GM19099 (cell line): ENCODE measurements around the gene TCERG1L.

Experiments used
- POLR2A ChIP-seq: IDR thresholded peaks from 3 replicates; pipeline ENCODE4 v1.6.1; 2011; ENCODE audit warnings: low read depth; ENCODE audit not compliant: insufficient read length; ENCODE audit errors: extremely low read depth

The TCERG1L gene

DNA sequence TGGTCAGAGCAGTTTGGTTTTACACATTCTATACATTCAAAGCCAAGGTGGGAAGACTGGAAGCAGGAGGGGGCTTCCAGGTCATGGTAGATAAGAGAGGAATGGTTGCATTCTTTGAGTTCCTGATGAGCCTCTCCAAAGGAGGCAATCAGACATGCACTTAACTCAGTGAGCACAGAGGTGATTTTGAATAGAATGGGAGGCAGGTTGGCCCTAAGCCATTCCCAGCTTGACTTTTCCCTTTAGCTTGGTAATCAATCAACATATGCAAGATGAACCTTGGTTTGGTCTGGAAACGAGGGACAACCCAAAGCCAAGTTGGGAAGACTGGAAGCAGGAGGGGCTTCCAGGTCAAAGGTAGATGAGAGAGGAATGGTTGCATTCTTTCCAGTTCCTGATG is 31.4 kb downstream of the TCERG1L start:
- no peak for TF ChIP-seq POLR2A

- TF ChIP-seq POLR2A = no peak
Observed at GRCh38 chr10:131279516-131279915, 32.0 kb downstream of the TCERG1L start.

DNA sequence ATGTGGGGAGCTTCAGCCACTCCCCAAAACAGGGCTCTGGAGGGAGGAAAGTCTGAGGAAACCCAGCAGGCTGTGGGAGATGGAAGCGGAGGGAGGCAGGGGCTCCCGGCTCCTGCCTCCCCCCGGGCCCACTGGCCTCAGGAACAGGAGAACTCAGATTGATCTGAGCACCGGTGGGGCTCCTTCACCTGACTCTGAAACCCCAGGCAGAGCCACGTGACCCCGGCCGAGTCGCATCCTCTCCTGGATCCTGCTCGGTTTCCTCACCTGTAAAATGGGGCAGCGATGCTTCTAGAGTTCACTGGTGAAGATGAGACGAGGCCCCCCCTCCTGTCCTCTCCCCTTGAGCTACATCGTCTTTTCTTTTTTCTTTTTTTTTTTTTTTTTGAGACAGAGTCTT is 33.6 kb downstream of the TCERG1L start:
- TF ChIP-seq POLR2A = no peak

DNA sequence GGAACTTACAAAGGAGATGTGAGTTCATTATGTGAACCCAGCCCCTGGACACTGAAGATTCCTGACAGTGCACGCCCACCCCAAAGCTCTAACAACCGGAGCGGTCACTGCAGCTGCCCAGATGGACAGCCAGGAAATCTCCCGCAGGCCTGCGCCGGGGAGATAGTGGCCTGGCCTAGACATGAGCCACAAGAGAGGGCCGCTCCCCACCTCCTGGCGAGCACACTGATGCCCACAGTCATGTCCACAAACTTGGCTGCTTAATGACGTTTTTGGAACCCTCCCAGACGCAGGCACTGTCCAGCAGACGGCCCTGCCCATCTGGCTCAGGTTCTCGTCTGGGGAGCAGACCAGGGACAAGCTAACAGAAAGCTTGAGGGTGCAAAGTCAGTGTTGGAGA is 34.2 kb downstream of the TCERG1L start:
- TF ChIP-seq POLR2A = no peak

GRCh38 chr10:131275691-131276090 is 35.8 kb downstream of the TCERG1L start:
- TF ChIP-seq POLR2A = no peak

DNA sequence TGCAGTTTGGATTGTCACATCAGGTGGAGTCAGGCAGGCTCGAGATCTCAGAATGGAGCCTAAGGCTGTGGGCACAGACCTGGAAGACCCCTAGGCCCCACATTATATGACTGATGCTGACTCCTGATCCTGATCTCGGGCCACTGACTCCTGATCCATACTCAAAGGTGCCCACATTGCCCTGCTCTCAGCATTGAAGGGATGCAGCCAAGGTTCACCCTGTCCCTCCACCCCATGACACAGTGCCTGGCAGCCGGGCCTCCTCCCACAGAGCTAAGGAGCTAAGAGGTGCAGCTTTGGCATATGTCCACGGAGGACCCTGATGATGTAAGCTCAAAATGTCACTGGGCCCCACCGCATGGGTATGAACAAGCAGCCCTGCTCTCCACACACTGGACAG is 36.6 kb downstream of the TCERG1L start:
- no peak for TF ChIP-seq POLR2A

GRCh38 chr10:131274133-131274880 is 37.2 kb downstream of the TCERG1L start:
- TF ChIP-seq POLR2A = no peak

DNA sequence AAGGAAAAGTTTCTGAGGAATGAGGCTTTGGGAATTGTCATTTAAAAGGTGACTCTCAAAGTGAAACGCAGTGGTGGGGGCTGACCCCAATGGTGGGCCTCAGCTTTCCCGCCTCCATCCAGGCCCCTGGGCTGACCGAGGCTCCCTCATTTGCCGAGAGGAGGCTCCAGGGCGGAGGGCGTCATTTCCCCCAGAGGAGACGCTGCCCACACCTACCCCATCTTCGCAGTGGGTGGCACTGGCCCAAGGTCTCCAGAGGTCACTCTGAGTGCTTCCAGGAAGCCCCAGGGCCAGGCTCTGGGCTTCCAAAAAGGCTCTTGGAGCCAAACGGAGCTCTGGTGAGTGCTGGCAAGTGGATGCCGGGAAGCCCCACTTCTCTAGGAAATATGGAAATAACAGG is 38.0 kb downstream of the TCERG1L start:
- TF ChIP-seq POLR2A = no peak

DNA sequence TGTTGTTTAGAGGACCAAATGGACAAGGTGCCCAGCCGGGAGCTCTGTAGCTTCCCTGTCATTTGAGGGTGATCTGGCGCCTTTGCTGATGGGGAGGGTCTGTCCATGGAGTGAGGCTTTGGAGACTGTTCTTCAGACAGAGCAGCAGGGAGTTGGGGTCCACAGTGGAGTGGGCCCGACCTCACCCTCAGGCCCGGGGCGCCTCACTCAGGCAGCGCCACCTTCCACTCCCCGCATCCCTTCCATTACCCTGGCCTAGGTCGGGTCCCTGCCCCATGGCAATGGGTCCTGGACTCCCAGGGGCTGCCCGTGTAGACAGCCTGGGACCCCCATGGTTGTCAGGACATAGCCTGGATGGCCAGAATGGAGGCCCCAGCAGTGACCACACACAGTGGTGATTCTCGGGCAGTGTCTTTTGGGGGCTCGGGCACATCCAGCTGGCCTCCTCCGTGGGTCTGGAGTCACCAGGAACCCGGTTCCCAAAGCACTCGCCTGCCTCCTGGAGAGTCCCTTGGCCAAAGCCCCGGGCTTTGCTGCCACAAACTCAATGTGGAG is 38.5 kb downstream of the TCERG1L start:
- no peak for TF ChIP-seq POLR2A

DNA sequence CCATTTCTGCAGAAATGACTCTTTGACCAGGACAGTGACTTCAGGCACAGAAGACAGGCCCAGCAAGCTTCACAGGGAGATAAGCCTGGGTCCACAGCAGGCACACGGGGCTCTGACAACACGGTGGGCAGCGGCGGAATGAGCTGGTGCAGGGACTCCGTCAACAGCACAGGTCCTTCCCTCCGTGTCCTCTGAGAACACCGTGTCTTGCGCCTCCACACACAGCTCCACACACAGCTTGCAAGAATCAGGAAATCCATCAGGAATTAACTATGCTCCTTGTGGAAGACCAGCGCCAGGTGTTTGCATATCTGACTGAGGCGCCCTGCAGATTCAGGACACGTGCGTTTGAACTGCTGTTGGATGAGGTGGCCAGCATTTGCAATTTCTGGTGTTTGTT is 39.6 kb downstream of the TCERG1L start:
- TF ChIP-seq POLR2A = no peak

- no peak for TF ChIP-seq POLR2A
Observed at GRCh38 chr10:131271195-131271880, 40.2 kb downstream of the TCERG1L start.

DNA sequence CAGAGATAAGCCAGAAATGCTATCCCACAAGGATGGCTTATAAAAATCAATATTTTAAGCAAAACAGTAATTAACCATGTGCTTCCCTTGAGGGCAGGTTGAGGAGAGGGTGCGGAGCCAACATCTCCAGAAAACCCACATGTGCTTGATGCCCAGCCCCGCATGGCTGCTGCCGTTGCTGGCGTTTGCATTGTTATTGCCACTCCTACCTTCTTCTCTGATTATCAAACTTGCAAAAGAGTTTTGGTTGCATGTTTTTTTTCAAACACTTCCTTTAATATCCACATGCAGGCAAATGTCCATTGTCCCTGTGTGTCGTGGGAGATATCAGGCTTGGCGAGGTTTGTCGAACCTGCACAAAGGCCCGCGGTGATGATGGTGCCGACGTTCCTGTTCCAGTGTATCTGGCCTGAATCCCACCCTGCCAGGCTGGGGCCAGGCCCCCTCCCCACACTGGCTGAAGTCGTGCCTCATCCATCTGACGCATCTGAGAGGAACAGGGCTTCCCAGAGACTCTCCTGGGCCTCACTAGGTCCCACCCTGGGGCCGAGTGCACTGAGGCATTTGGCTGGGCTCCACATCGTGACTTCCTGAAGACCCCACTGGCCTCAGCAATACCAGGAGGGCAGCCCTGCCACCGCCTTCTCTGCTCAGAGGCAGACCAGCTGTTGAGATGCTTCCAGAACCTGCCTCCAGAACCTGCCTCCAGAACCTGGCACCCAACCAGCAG is 40.9 kb downstream of the TCERG1L start:
- TF ChIP-seq POLR2A = no peak

DNA sequence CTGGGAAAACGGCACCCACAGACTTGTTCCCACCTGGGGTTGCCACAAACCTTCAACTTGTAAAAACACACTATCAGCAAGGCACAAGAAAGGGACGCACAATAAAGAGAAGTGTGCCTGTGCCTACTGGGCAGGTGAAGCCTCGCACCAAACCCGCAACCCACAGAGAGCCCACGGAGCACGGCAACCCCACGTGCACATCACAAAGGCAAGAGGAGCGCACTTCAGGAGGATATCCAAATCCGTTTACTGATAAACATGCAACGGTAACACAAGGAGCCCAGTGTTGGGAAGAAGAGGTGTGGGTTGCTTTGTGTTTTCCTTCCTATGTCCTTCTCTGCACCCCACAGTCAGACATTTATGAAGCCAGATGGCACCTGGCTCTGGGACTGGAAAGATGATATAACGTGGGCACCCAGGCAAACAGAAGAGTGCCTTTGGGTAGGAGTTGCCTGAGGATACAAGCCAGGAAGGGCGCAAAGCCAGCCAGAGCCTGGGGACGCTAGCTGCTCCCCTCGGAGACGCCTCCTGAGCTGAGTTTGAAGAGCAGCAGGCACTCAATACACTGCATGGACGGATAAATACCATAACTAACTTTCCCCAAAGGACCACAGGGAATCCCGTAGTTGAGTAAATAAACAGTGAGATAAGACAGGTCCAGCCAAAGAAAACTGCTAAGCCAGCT is 41.6 kb downstream of the TCERG1L start:
- no peak for TF ChIP-seq POLR2A

DNA sequence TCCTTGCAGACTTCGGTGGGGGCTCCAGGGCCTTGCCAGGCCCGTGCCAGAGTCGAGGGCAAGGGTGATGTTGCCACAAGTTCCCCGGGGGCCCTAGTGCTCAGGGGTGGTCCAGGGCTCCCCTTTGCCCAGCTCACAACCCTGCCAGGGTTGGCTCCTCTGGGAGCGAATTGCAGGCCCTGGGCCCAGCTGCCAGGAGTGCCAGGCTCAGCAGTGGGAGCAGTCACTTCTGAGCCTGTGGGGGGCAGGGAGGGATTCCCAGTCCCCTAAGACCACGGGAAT is 43.8 kb downstream of the TCERG1L start:
- no peak for TF ChIP-seq POLR2A

DNA sequence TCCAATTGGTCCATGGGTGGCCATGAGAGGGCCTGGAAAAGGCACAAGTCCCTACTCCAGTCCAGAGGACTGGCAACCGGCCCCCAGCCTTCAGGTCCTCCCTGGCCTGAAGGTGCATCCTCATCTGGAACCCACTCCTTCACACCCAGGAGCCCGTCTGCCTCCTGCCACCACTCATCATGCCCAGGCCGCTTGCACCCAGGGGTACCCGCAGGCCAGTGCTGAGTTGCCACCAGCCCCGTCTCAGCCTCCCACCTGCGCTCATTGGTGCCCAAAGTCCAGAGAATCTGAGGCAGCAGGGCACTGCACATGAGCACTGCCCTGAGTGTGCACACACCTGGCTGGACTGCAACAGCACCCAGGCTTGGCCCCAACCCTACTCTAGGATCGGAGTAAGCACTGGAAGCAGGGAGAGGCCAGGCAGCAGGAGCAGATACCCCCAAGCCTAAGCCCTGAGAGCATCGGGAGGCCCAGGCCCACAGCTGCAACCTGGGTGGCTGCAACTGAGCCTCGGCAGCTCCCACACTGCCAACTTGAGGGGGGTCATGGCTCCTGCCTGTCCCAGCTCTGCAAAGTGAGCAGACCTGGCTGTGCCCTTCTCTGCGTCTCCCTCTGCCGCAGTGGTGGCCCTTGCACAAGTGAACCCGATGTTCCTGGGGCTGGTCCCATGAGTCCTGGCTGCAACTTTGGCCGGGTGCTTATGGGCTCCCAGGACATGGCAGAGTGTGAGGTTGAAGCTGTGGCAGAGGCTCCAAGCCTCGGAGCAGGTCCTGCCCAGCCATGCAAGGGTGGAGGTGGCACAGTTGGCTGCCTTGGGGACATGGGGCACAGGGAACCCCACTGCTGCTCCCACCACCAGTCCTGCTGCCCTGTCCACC is 44.3 kb downstream of the TCERG1L start:
- no peak for TF ChIP-seq POLR2A
